ENCODE measurements around the gene BAD.

- TF ChIP-seq USF2 (IDR thresholded peaks at IDR 0.05; ENCODE audit: borderline replicate concordance, low read depth, low read length) (no peak), POLR2AphosphoS5 (IDR thresholded peaks at IDR 0.05; ENCODE audit: low read length) (no peak), IRF5 (IDR thresholded peaks at IDR 0.05; ENCODE audit: borderline replicate concordance) (no peak), USF1 (IDR thresholded peaks at IDR 0.05; ENCODE audit: borderline replicate concordance, extremely low read length, insufficient read depth, low read depth, low read length) (no peak), CTCF (IDR thresholded peaks at IDR 0.05 in 2 of 3, conservative IDR thresholded peaks at IDR 0.05 in 1 of 3; ENCODE audit: control insufficient read depth in 2 of 3, extremely low read depth in 1 of 3, insufficient read depth in 1 of 3, low read depth in 3 of 3, low read length in 3 of 3) (no peak), GABPA (IDR thresholded peaks at IDR 0.05; ENCODE audit: low read depth) (no peak), EZH2 (IDR thresholded peaks at IDR 0.05; ENCODE audit: borderline replicate concordance, control insufficient read depth, low read depth, low read length) (no peak), ZNF274 (IDR thresholded peaks at IDR 0.05; ENCODE audit: insufficient read depth, insufficient read length) (no peak), EP300 (IDR thresholded peaks at IDR 0.05; ENCODE audit: borderline replicate concordance in 1 of 2, control insufficient read depth in 1 of 2, low read depth in 2 of 2, low read length in 2 of 2) (no peak), RAD21 (IDR thresholded peaks at IDR 0.05; ENCODE audit: insufficient read depth, low read depth, low read length) (no peak)
Observed at GRCh38 chr11:64295760-64296159, 11.3 kb upstream of the BAD start.
